H9 (cell line): ENCODE data around the gene NPAS3. TPM values are rescaled to one million over a fixed set of nuclear protein-coding genes. Genes with fewer than 3 reads are reported as not detected.

Source experiments
- DNase-seq: peaks from one replicate; pipeline ENCODE4 v3.0.0-alpha.2; 2017
- H2AFZ ChIP-seq: one replicate; pipeline ENCODE4 v1.6.1; 2013; ENCODE audit warnings: mild to moderate bottlenecking, low read length, control low read depth, moderate library complexity
- H2AK5ac ChIP-seq: 2 replicates; pipeline ENCODE4 v1.6.1; 2013; ENCODE audit warnings: low read length, control low read depth, mixed read lengths; ENCODE audit not compliant: insufficient read length
- H2BK120ac ChIP-seq: one replicate; pipeline ENCODE4 v1.6.1; 2013; ENCODE audit warnings: low read depth, mild to moderate bottlenecking, low read length, control low read depth, inconsistent platforms; ENCODE audit not compliant: poor library complexity, severe bottlenecking
- H2BK12ac ChIP-seq: 2 replicates; pipeline ENCODE4 v1.6.1; 2013; ENCODE audit warnings: low read length, control low read depth, mixed read lengths, low read depth; ENCODE audit not compliant: insufficient read length
- H2BK15ac ChIP-seq: 2 replicates; pipeline ENCODE4 v1.6.1; 2013; ENCODE audit warnings: low read depth, low read length, control low read depth
- H2BK20ac ChIP-seq: one replicate; pipeline ENCODE4 v1.6.1; 2013; ENCODE audit warnings: low read depth, mild to moderate bottlenecking, low read length, control low read depth, inconsistent platforms; ENCODE audit not compliant: poor library complexity, severe bottlenecking
- H2BK5ac ChIP-seq: 2 replicates; pipeline ENCODE4 v1.6.1; 2013; ENCODE audit warnings: low read length, control low read depth, mixed read lengths; ENCODE audit not compliant: insufficient read length
- H3K14ac ChIP-seq: 2 replicates; pipeline ENCODE4 v1.6.1; 2013; ENCODE audit warnings: low read length, control low read depth; ENCODE audit not compliant: insufficient read depth
- H3K18ac ChIP-seq: 2 replicates; pipeline ENCODE4 v1.6.1; 2013; ENCODE audit warnings: low read depth, mild to moderate bottlenecking, mixed read lengths, low read length, control low read depth; ENCODE audit not compliant: insufficient read length
- H3K23ac ChIP-seq: 2 replicates; pipeline ENCODE4 v1.6.1; 2013; ENCODE audit warnings: low read length, control low read depth, mixed read lengths, low read depth; ENCODE audit not compliant: insufficient read length
- H3K23me2 ChIP-seq: 2 replicates; pipeline ENCODE4 v1.6.1; 2013; ENCODE audit warnings: low read depth, mild to moderate bottlenecking, mixed read lengths, low read length, control low read depth; ENCODE audit not compliant: insufficient read length, poor library complexity, severe bottlenecking
- H3K27ac ChIP-seq: 2 replicates; pipeline ENCODE4 v1.5.1; 2013; ENCODE audit warnings: low read length, control low read depth, mixed read lengths, low read depth; ENCODE audit not compliant: insufficient read length
- H3K27me3 ChIP-seq: 2 replicates; pipeline ENCODE4 v1.6.1; 2013; ENCODE audit warnings: low read length, control low read depth, inconsistent platforms; ENCODE audit not compliant: insufficient read depth
- H3K4ac ChIP-seq: 2 replicates; pipeline ENCODE4 v1.6.1; 2013; ENCODE audit warnings: low read depth, mild to moderate bottlenecking, control low read depth, inconsistent platforms, low read length, moderate library complexity
- H3K4me1 ChIP-seq: 2 replicates; pipeline ENCODE4 v1.6.1; 2013; ENCODE audit warnings: low read length, control low read depth, inconsistent platforms; ENCODE audit not compliant: insufficient read depth
- H3K4me2 ChIP-seq: 2 replicates; pipeline ENCODE4 v1.6.1; 2013; ENCODE audit warnings: low read length, control low read depth, mixed read lengths; ENCODE audit not compliant: insufficient read length, insufficient read depth
- H3K56ac ChIP-seq: 2 replicates; pipeline ENCODE4 v1.6.1; 2013; ENCODE audit warnings: low read depth, mild to moderate bottlenecking, mixed read lengths, low read length, control low read depth; ENCODE audit not compliant: insufficient read length
- H3K79me1 ChIP-seq: 2 replicates; pipeline ENCODE4 v1.6.1; 2013; ENCODE audit warnings: low read depth, mild to moderate bottlenecking, moderate library complexity, low read length, control low read depth, inconsistent platforms; ENCODE audit not compliant: insufficient read depth, poor library complexity, severe bottlenecking
- H3K79me2 ChIP-seq: 2 replicates; pipeline ENCODE4 v1.6.1; 2013; ENCODE audit warnings: low read length, control low read depth, inconsistent platforms; ENCODE audit not compliant: insufficient read depth
- H3K9ac ChIP-seq: 2 replicates; pipeline ENCODE4 v1.6.1; 2013; ENCODE audit warnings: low read length, control low read depth, mixed read lengths; ENCODE audit not compliant: insufficient read length; ENCODE audit errors: extremely low read depth
- H3K9me3 ChIP-seq: one replicate; pipeline ENCODE4 v1.6.1; 2013; ENCODE audit warnings: low read depth, low read length, inconsistent platforms; ENCODE audit not compliant: control insufficient read depth
- H3T11ph ChIP-seq: one replicate; pipeline ENCODE4 v1.6.1; 2013; ENCODE audit warnings: mild to moderate bottlenecking, low read length, control low read depth, inconsistent platforms
- H4K20me1 ChIP-seq: one replicate; pipeline ENCODE4 v1.6.1; 2013; ENCODE audit not compliant: control insufficient read depth, insufficient read length, insufficient read depth
- H4K5ac ChIP-seq: 2 replicates; pipeline ENCODE4 v1.6.1; 2013; ENCODE audit warnings: low read depth, mild to moderate bottlenecking, mixed read lengths, low read length, control low read depth; ENCODE audit not compliant: insufficient read length
- H4K8ac ChIP-seq: replicated peaks from 2 replicates; pipeline ENCODE4 v1.6.1; 2013; ENCODE audit warnings: low read length, control low read depth, mixed read lengths, low read depth; ENCODE audit not compliant: insufficient read length
- H4K91ac ChIP-seq: 2 replicates; pipeline ENCODE4 v1.6.1; 2013; ENCODE audit warnings: low read depth, mild to moderate bottlenecking, moderate library complexity, mixed read lengths, low read length, control low read depth; ENCODE audit not compliant: insufficient read length
- H3K27ac Mint-ChIP-seq, 3 experiments: 2 replicates in 2 of 3; 3 replicates in 1 of 3; pipeline ENCODE4 v1.8.0; 2020 to 2021; ENCODE audit warnings: mixed read lengths in 3 of 3, mild to moderate bottlenecking in 1 of 3, moderate library complexity in 1 of 3
- H3K27me3 Mint-ChIP-seq: 2 replicates; pipeline ENCODE4 v1.8.0; 2021; ENCODE audit warnings: low read depth, mild to moderate bottlenecking, moderate library complexity, mixed read lengths
- H3K36me3 Mint-ChIP-seq, 3 experiments: 2 replicates in 2 of 3; 3 replicates in 1 of 3; pipeline ENCODE4 v1.8.0; 2020 to 2021; ENCODE audit warnings: low read depth in 3 of 3, mixed read lengths in 3 of 3; ENCODE audit not compliant: insufficient read depth in 1 of 3
- H3K4me1 Mint-ChIP-seq, 2 experiments: 2 replicates each; pipeline ENCODE4 v1.8.0; 2020; ENCODE audit warnings: mixed read lengths in 2 of 2
- H3K4me3 Mint-ChIP-seq, 2 experiments: 2 replicates in 1 of 2; 3 replicates in 1 of 2; pipeline ENCODE4 v1.8.0; 2020 to 2021; ENCODE audit warnings: mild to moderate bottlenecking in 2 of 2, mixed read lengths in 2 of 2, moderate library complexity in 1 of 2
- H3K9me3 Mint-ChIP-seq, 2 experiments: 2 replicates in 1 of 2; 3 replicates in 1 of 2; pipeline ENCODE4 v1.8.0; 2020; ENCODE audit warnings: mild to moderate bottlenecking in 2 of 2, mixed read lengths in 2 of 2, moderate library complexity in 1 of 2
- WGBS: extraction: QIAGEN DNeasy Blood & Tissue Kit; methylation state at CpG from one replicate; pipeline ENCODE4 v1.1.7; 2013; ENCODE audit warnings: missing lambda C conversion rate, low lambda C conversion rate, mixed read lengths; ENCODE audit not compliant: insufficient read length; ENCODE audit errors: extremely low coverage; 5-methylcytosine and 5-hydroxymethylcytosine counted together
- total RNA-seq: library from RNA; stranded (reverse); gene quantifications from 2 replicates; pipeline ENCODE4 v1.2.1, GENCODE V29; 2021
- TF ChIP-seq, protein P1 (sequence below): fragments of 200-600 bp; sonication (generic); conservative IDR thresholded peaks from 3 replicates; pipeline ENCODE4 v1.8.0; 2021; ENCODE audit warnings: antibody characterized with exemption, mild to moderate bottlenecking

Gene NPAS3
- total RNA-seq, 1 experiment from 2014 or later: 0.17 TPM

- TF ChIP-seq, protein P1, sequence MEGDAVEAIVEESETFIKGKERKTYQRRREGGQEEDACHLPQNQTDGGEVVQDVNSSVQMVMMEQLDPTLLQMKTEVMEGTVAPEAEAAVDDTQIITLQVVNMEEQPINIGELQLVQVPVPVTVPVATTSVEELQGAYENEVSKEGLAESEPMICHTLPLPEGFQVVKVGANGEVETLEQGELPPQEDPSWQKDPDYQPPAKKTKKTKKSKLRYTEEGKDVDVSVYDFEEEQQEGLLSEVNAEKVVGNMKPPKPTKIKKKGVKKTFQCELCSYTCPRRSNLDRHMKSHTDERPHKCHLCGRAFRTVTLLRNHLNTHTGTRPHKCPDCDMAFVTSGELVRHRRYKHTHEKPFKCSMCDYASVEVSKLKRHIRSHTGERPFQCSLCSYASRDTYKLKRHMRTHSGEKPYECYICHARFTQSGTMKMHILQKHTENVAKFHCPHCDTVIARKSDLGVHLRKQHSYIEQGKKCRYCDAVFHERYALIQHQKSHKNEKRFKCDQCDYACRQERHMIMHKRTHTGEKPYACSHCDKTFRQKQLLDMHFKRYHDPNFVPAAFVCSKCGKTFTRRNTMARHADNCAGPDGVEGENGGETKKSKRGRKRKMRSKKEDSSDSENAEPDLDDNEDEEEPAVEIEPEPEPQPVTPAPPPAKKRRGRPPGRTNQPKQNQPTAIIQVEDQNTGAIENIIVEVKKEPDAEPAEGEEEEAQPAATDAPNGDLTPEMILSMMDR: no peak
- Histone ChIP-seq H2BK120ac (no peak overlapping the region), H3K23me2 (no peaks in the 10 kb centered on the region)
Measured at GRCh38 chr14:33578461-33579216, 640.0 kb downstream of the NPAS3 start.

More at GRCh38 chr14:33578461-33579216, 640.0 kb downstream of the NPAS3 start:
- no peaks in the 10 kb centered on the region for H3K79me1 ChIP-seq
- no peak overlapping the region for H3K18ac ChIP-seq
- H3K4me2 ChIP-seq: no peak overlapping the region
- H3K27me3 Mint-ChIP-seq: no peaks in the 10 kb centered on the region
- H3K4ac ChIP-seq: no peak overlapping the region
- H2AFZ ChIP-seq: no peak overlapping the region
- H2BK20ac ChIP-seq: no peak overlapping the region
- no peak overlapping the region for H3K9ac ChIP-seq
- WGBS: no CpG with 5 or more reads among the region's 3 CpGs
- H3K36me3 Mint-ChIP-seq: no peaks in the 10 kb centered on the region
- H3K23ac ChIP-seq: no peak overlapping the region
- H3K9me3 Mint-ChIP-seq: no peaks in the 10 kb centered on the region
- H3K4me1 Mint-ChIP-seq: no peaks in the 10 kb centered on the region
- no peaks in the 10 kb centered on the region for H3K9me3 ChIP-seq
- H4K5ac ChIP-seq: no peak overlapping the region
- DNase-seq: no peak
- no peaks in the 10 kb centered on the region for H3K4me1 ChIP-seq
- H3K56ac ChIP-seq: no peak overlapping the region
- no peak overlapping the region for H2BK12ac ChIP-seq
- no peak overlapping the region for H2BK15ac ChIP-seq
- no peak overlapping the region for H3K27ac Mint-ChIP-seq
- H3K27ac ChIP-seq: no peak overlapping the region
- no peaks in the 10 kb centered on the region for H3K79me2 ChIP-seq
- H3K4me3 Mint-ChIP-seq: no peak overlapping the region
- H3T11ph ChIP-seq: no peak overlapping the region
- no peak overlapping the region for H3K14ac ChIP-seq
- H4K8ac ChIP-seq: no peak overlapping the region
- no peaks in the 10 kb centered on the region for H4K20me1 ChIP-seq
- H2AK5ac ChIP-seq: no peak overlapping the region
- H4K91ac ChIP-seq: no peak overlapping the region
- H3K27me3 ChIP-seq: no peaks in the 10 kb centered on the region
- H2BK5ac ChIP-seq: no peak overlapping the region
